HepG2 (cell line): ENCODE measurements around the gene POLR3E. TPM values are rescaled to one million over a fixed set of nuclear protein-coding genes. Genes with fewer than 3 reads are reported as not detected.

Experiments used
- BCL3 ChIP-seq: sonication (generic); formaldehyde crosslinking; IDR thresholded peaks from 2 replicates; pipeline ENCODE4 v1.5.1; 2020; ENCODE audit warnings: mild to moderate bottlenecking, missing genetic modification reagents, moderate library complexity
- E2F1 ChIP-seq: sonication (generic); formaldehyde crosslinking; IDR thresholded peaks from 2 replicates; pipeline ENCODE4 v1.5.0; 2020; ENCODE audit warnings: missing genetic modification reagents
- GATAD1 ChIP-seq: IDR thresholded peaks from 2 replicates; pipeline ENCODE4 v1.6.1; 2016; ENCODE audit warnings: missing genetic modification reagents, missing compliant biosample characterization
- GLI4 ChIP-seq: sonication (generic); formaldehyde crosslinking; IDR thresholded peaks from 2 replicates; pipeline ENCODE4 v1.5.1; 2020; ENCODE audit warnings: missing genetic modification reagents, mild to moderate bottlenecking, moderate library complexity, borderline replicate concordance
- LCORL ChIP-seq, 2 experiments: fragments of 450-650 bp in 1 of 2; sonication (generic) in 1 of 2; formaldehyde crosslinking in 1 of 2; IDR thresholded peaks; 2 replicates each; pipeline versions ENCODE4 v1.5.0 to v1.6.1; 2017 to 2020; ENCODE audit warnings: antibody characterized with exemption in 1 of 2, missing genetic modification reagents in 1 of 2
- NR0B2 ChIP-seq: sonication (generic); formaldehyde crosslinking; IDR thresholded peaks from 2 replicates; pipeline ENCODE4 v1.4.0; 2020; ENCODE audit warnings: mild to moderate bottlenecking, missing genetic modification reagents
- PCBP2 ChIP-seq: fragments of 200-400 bp; formaldehyde crosslinking; optimal IDR thresholded peaks from 2 replicates; pipeline ENCODE3; 2018; ENCODE audit warnings: low read length, low read depth; ENCODE audit not compliant: poor library complexity, severe bottlenecking
- RXRA ChIP-seq: sonication (generic); formaldehyde crosslinking; IDR thresholded peaks from 2 replicates; pipeline ENCODE4 v1.5.1; 2020; ENCODE audit warnings: missing genetic modification reagents
- ZFP91 ChIP-seq: sonication (generic); formaldehyde crosslinking; IDR thresholded peaks from 2 replicates; pipeline ENCODE4 v1.9.0; 2022; ENCODE audit warnings: missing genetic modification reagents, mild to moderate bottlenecking, borderline replicate concordance
- ZKSCAN1 ChIP-seq: fragments of 150-350 bp; IDR thresholded peaks from 2 replicates; pipeline ENCODE4 v1.6.1; 2014; ENCODE audit warnings: low read length
- ZNF331 ChIP-seq: sonication (generic); formaldehyde crosslinking; IDR thresholded peaks from 2 replicates; pipeline ENCODE4 v1.4.0; 2020; ENCODE audit warnings: missing genetic modification reagents
- ZNF431 ChIP-seq: sonication (generic); formaldehyde crosslinking; IDR thresholded peaks from 2 replicates; pipeline ENCODE4 v1.9.0; 2022; ENCODE audit warnings: missing genetic modification reagents, low read depth, mild to moderate bottlenecking, borderline replicate concordance
- ZNF598 ChIP-seq: sonication (generic); formaldehyde crosslinking; IDR thresholded peaks from 2 replicates; pipeline ENCODE4 v1.5.1; 2020; ENCODE audit warnings: mild to moderate bottlenecking, missing genetic modification reagents, borderline replicate concordance
- ZNF646 ChIP-seq: sonication (generic); formaldehyde crosslinking; IDR thresholded peaks from 2 replicates; pipeline ENCODE4 v1.9.0; 2021; ENCODE audit warnings: mild to moderate bottlenecking, missing genetic modification reagents
- polyA plus RNA-seq, 8 experiments: library from polyadenylated mRNA; depleted of rRNA in 3 of 8; stranded (reverse) in 7 of 8; unstranded in 1 of 8; fragments of >200 nt; fragmentation: Illumina TruSeq in 4 of 8; extraction: Trizol in 4 of 8; gene quantifications; 2 replicates each; pipeline versions ENCODE4 v1.2.1 to v1.2.3, GENCODE V29; 2011 to 2016; ENCODE audit warnings: low read depth in 4 of 8, missing spikeins in 1 of 8, mixed read lengths in 1 of 8; ENCODE audit not compliant: insufficient read depth in 1 of 8
- total RNA-seq, 5 experiments: library from RNA; depleted of rRNA; stranded (reverse); fragments of >200 nt; fragmentation: Illumina TruSeq; extraction: Trizol; gene quantifications; 2 replicates each; pipeline ENCODE4 v1.2.3, GENCODE V29; 2016; ENCODE audit warnings: low read depth in 1 of 5

Gene POLR3E
- total and polyA plus RNA-seq, 2 of the 13 experiments (the other 11 are each of a cell fraction or from before 2014, with no cell fraction given), result 135 to 262 TPM

- TF ChIP-seq ZFP91 (peak; percentile 27; the same call in 1 of the 2 replicates), ZNF331 (CRISPR knock-in tag) (peak; percentile 27; the same call in 1 of the 2 replicates), ZNF598 (peak; percentile 59; the same call in 1 of the 2 replicates), ZKSCAN1 (0 out of 2 replicates have a peak, but pooled peaks have one; percentile 18), GATAD1 (CRISPR knock-in tag) (0 out of 2 replicates have a peak, but pooled peaks have one; percentile 35), ZNF646 (no peak), BCL3 (CRISPR knock-in tag) (peak; percentile 31; the same call in 1 of the 2 replicates), LCORL (IDR thresholded peaks at IDR 0.05) (no peak), LCORL (CRISPR knock-in tag; IDR thresholded peaks at IDR 0.05) (no peak), E2F1 (CRISPR knock-in tag) (no peak), GLI4 (CRISPR knock-in tag) (no peak), ZNF431 (CRISPR knock-in tag) (no peak), RXRA (CRISPR knock-in tag) (peak; percentile 67), PCBP2 (peak; percentile 22), NR0B2 (CRISPR knock-in tag) (0 out of 2 replicates have a peak, but pooled peaks have one; percentile 25)
Measured at GRCh38 chr16:22300427-22301071, 3.3 kb downstream of the POLR3E start (continued).
